ENCODE measurements around the gene IGF2.

Gene IGF2

GRCh38 chr11:2159536-2160413, 20.6 kb upstream of the IGF2 start:
- Histone ChIP-seq H3K4me3 (ENCODE audit: low read length in 2 of 2) (no peak overlapping the region), H3K79me1 (ENCODE audit: low read depth, low read length) (no peaks in the 10 kb centered on the region), H3K27me3 (ENCODE audit: control insufficient read depth in 3 of 3, insufficient read depth in 3 of 3, low read depth in 1 of 3, low read length in 3 of 3) (peaks cover 0 to 12% (median 0%) of the 10 kb centered on the region in 3 experiments), H2BK5ac (ENCODE audit: low read length) (peak overlapping the region; percentile 53), H3K14ac (ENCODE audit: low read length) (peak overlapping the region; percentile 82), H3K9me3 (replicated peaks in 1 of 2; ENCODE audit: control insufficient read depth in 2 of 2, insufficient read depth in 1 of 2, low read depth in 1 of 2, low read length in 2 of 2) (no peaks in the 10 kb centered on the region), H3K23ac (ENCODE audit: low read depth, low read length, poor library complexity) (peak overlapping the region; percentile 91), H2AK5ac (ENCODE audit: low read depth, low read length) (peak overlapping the region; percentile 97), H3K9ac (ENCODE audit: low read depth, low read length, poor library complexity) (no peak overlapping the region), H2BK15ac (ENCODE audit: low read length) (peak overlapping the region; percentile 19), H2AFZ (ENCODE audit: low read length) (no peak overlapping the region), H3K36me3 (replicated peaks in 1 of 2; ENCODE audit: control insufficient read depth in 2 of 2, insufficient read depth in 2 of 2, low read length in 2 of 2) (no peaks in the 10 kb centered on the region), H2BK12ac (ENCODE audit: low read length) (peak overlapping the region; percentile 30), H3K18ac (ENCODE audit: low read length) (peak overlapping the region; percentile 19), H3K4ac (ENCODE audit: low read length) (peak overlapping the region; percentile 23), H3K4me1 (ENCODE audit: control insufficient read depth in 2 of 2, insufficient read depth in 1 of 2, low read depth in 1 of 2, low read length in 2 of 2) (peaks cover 0 to 1% of the 10 kb centered on the region in 2 donors), H3K27ac (replicated peaks; ENCODE audit: low read length) (no peak overlapping the region), H4K91ac (ENCODE audit: low read depth, low read length, poor library complexity) (no peak overlapping the region), H2BK120ac (ENCODE audit: low read depth, low read length) (no peak overlapping the region), H3K4me2 (ENCODE audit: insufficient read depth, low read length, poor library complexity, severe bottlenecking) (no peak overlapping the region), H4K8ac (ENCODE audit: low read depth, low read length) (peak overlapping the region; percentile 65)
- no CpG with 5 or more reads among the region's 36 CpGs for WGBS, 2 donors (ENCODE audit: extremely low coverage in 2 of 2, insufficient read length in 2 of 2, insufficient replicate concordance in 1 of 2)
- DNase-seq (ENCODE audit: low spot score) = no peak

- Histone ChIP-seq H3K23ac (ENCODE audit: low read depth, low read length, poor library complexity) (no peak overlapping the region), H3K9me3 (replicated peaks in 1 of 2; ENCODE audit: control insufficient read depth in 2 of 2, insufficient read depth in 1 of 2, low read depth in 1 of 2, low read length in 2 of 2) (no peaks in the 10 kb centered on the region), H3K4me2 (ENCODE audit: insufficient read depth, low read length, poor library complexity, severe bottlenecking) (no peak overlapping the region), H3K4ac (ENCODE audit: low read length) (peak overlapping the region; percentile 97), H3K4me1 (ENCODE audit: control insufficient read depth in 2 of 2, insufficient read depth in 1 of 2, low read depth in 1 of 2, low read length in 2 of 2) (peaks cover 0 to 1% of the 10 kb centered on the region in 2 donors), H3K27me3 (ENCODE audit: control insufficient read depth in 3 of 3, insufficient read depth in 3 of 3, low read depth in 1 of 3, low read length in 3 of 3) (peaks cover 0 to 14% (median 0%) of the 10 kb centered on the region in 3 experiments), H3K79me1 (ENCODE audit: low read depth, low read length) (no peaks in the 10 kb centered on the region), H2AFZ (ENCODE audit: low read length) (no peak overlapping the region), H4K8ac (ENCODE audit: low read depth, low read length) (peak overlapping the region; percentile 65), H3K36me3 (replicated peaks in 1 of 2; ENCODE audit: control insufficient read depth in 2 of 2, insufficient read depth in 2 of 2, low read length in 2 of 2) (no peaks in the 10 kb centered on the region), H2BK120ac (ENCODE audit: low read depth, low read length) (no peak overlapping the region), H3K9ac (ENCODE audit: low read depth, low read length, poor library complexity) (no peak overlapping the region), H3K4me3 (ENCODE audit: low read length in 2 of 2) (no peak overlapping the region), H2BK12ac (ENCODE audit: low read length) (peak overlapping the region; percentile 73), H2BK15ac (ENCODE audit: low read length) (peak overlapping the region; percentile 71), H2BK5ac (ENCODE audit: low read length) (peak overlapping the region; percentile 66), H3K18ac (ENCODE audit: low read length) (peak overlapping the region; percentile 85), H3K14ac (ENCODE audit: low read length) (peak overlapping the region; percentile 89), H4K91ac (ENCODE audit: low read depth, low read length, poor library complexity) (no peak overlapping the region), H3K27ac (replicated peaks; ENCODE audit: low read length) (no peak overlapping the region), H2AK5ac (ENCODE audit: low read depth, low read length) (peak overlapping the region; percentile 98)
- no peak for DNase-seq (ENCODE audit: low spot score)
- no CpG with 5 or more reads among the region's 10 CpGs for WGBS, 2 donors (ENCODE audit: extremely low coverage in 2 of 2, insufficient read length in 2 of 2, insufficient replicate concordance in 1 of 2)
These were observed 19.8 kb upstream of the IGF2 start for GRCh38 chr11:2158966-2159365.

- H2BK120ac ChIP-seq (ENCODE audit: low read depth, low read length) = no peak overlapping the region
- no peak overlapping the region for H3K4me3 ChIP-seq (ENCODE audit: low read length in 2 of 2)
- no CpG with 5 or more reads among the region's 13 CpGs for WGBS, 2 donors (ENCODE audit: extremely low coverage in 2 of 2, insufficient read length in 2 of 2, insufficient replicate concordance in 1 of 2)
- no peaks in the 10 kb centered on the region for H3K36me3 ChIP-seq (replicated peaks in 1 of 2; ENCODE audit: control insufficient read depth in 2 of 2, insufficient read depth in 2 of 2, low read length in 2 of 2)
- H3K79me1 ChIP-seq (ENCODE audit: low read depth, low read length) = no peaks in the 10 kb centered on the region
- H2AFZ ChIP-seq (ENCODE audit: low read length) = no peak overlapping the region
- no peaks in the 10 kb centered on the region for H3K9me3 ChIP-seq (replicated peaks in 1 of 2; ENCODE audit: control insufficient read depth in 2 of 2, insufficient read depth in 1 of 2, low read depth in 1 of 2, low read length in 2 of 2)
- peak overlapping the region; percentile 97 for H2BK12ac ChIP-seq (ENCODE audit: low read length)
- H3K27ac ChIP-seq (replicated peaks; ENCODE audit: low read length) = no peak overlapping the region
- H3K4ac ChIP-seq (ENCODE audit: low read length) = no peak overlapping the region
- peak overlapping the region; percentile 64 for H4K91ac ChIP-seq (ENCODE audit: low read depth, low read length, poor library complexity)
- peak overlapping the region; percentile 98 for H2AK5ac ChIP-seq (ENCODE audit: low read depth, low read length)
- H3K27me3 ChIP-seq (ENCODE audit: control insufficient read depth in 3 of 3, insufficient read depth in 3 of 3, low read depth in 1 of 3, low read length in 3 of 3) = peaks cover 0 to 16% (median 0%) of the 10 kb centered on the region in 3 experiments
- H3K23ac ChIP-seq (ENCODE audit: low read depth, low read length, poor library complexity) = no peak overlapping the region
- H3K4me2 ChIP-seq (ENCODE audit: insufficient read depth, low read length, poor library complexity, severe bottlenecking) = no peak overlapping the region
- no peak overlapping the region for H3K9ac ChIP-seq (ENCODE audit: low read depth, low read length, poor library complexity)
- DNase-seq (ENCODE audit: low spot score) = no peak
- peak overlapping the region; percentile 75 for H2BK5ac ChIP-seq (ENCODE audit: low read length)
- H3K18ac ChIP-seq (ENCODE audit: low read length) = peak overlapping the region; percentile 57
- H3K4me1 ChIP-seq (ENCODE audit: control insufficient read depth in 2 of 2, insufficient read depth in 1 of 2, low read depth in 1 of 2, low read length in 2 of 2) = peaks cover 0 to 1% of the 10 kb centered on the region in 2 donors
- H4K8ac ChIP-seq (ENCODE audit: low read depth, low read length) = no peak overlapping the region
- H2BK15ac ChIP-seq (ENCODE audit: low read length) = peak overlapping the region; percentile 71
- peak overlapping the region; percentile 56 for H3K14ac ChIP-seq (ENCODE audit: low read length)
These were observed 19.1 kb upstream of the IGF2 start for GRCh38 chr11:2158296-2158737.

- Histone ChIP-seq H3K9ac (ENCODE audit: low read depth, low read length, poor library complexity) (no peak overlapping the region), H3K4me3 (ENCODE audit: low read length in 2 of 2) (no peak overlapping the region), H3K18ac (ENCODE audit: low read length) (peak overlapping the region; percentile 57), H2AK5ac (ENCODE audit: low read depth, low read length) (peak overlapping the region; percentile 98), H2BK120ac (ENCODE audit: low read depth, low read length) (peak overlapping the region; percentile 4), H3K14ac (ENCODE audit: low read length) (no peak overlapping the region), H3K23ac (ENCODE audit: low read depth, low read length, poor library complexity) (no peak overlapping the region), H3K27ac (replicated peaks; ENCODE audit: low read length) (no peak overlapping the region), H3K4me1 (ENCODE audit: control insufficient read depth in 2 of 2, insufficient read depth in 1 of 2, low read depth in 1 of 2, low read length in 2 of 2) (peaks cover 0 to 1% of the 10 kb centered on the region in 2 donors), H4K91ac (ENCODE audit: low read depth, low read length, poor library complexity) (no peak overlapping the region), H2BK5ac (ENCODE audit: low read length) (no peak overlapping the region), H3K36me3 (replicated peaks in 1 of 2; ENCODE audit: control insufficient read depth in 2 of 2, insufficient read depth in 2 of 2, low read length in 2 of 2) (no peaks in the 10 kb centered on the region), H2AFZ (ENCODE audit: low read length) (no peak overlapping the region), H3K4ac (ENCODE audit: low read length) (peak overlapping the region; percentile 84), H4K8ac (ENCODE audit: low read depth, low read length) (no peak overlapping the region), H3K9me3 (replicated peaks in 1 of 2; ENCODE audit: control insufficient read depth in 2 of 2, insufficient read depth in 1 of 2, low read depth in 1 of 2, low read length in 2 of 2) (no peaks in the 10 kb centered on the region), H3K79me1 (ENCODE audit: low read depth, low read length) (no peaks in the 10 kb centered on the region), H3K4me2 (ENCODE audit: insufficient read depth, low read length, poor library complexity, severe bottlenecking) (no peak overlapping the region), H3K27me3 (ENCODE audit: control insufficient read depth in 3 of 3, insufficient read depth in 3 of 3, low read depth in 1 of 3, low read length in 3 of 3) (peaks cover 0 to 17% (median 0%) of the 10 kb centered on the region in 3 experiments), H2BK12ac (ENCODE audit: low read length) (peak overlapping the region; percentile 60), H2BK15ac (ENCODE audit: low read length) (peak overlapping the region; percentile 69)
- no CpG with 5 or more reads among the region's 18 CpGs for WGBS, 2 donors (ENCODE audit: extremely low coverage in 2 of 2, insufficient read length in 2 of 2, insufficient replicate concordance in 1 of 2)
- no peak for DNase-seq (ENCODE audit: low spot score)
These were observed 18.3 kb upstream of the IGF2 start for GRCh38 chr11:2157294-2158040.

Measured in neuronal stem cell (in vitro differentiated cells).